ENCODE measurements around the gene ALPK1.
"Not testable (repeated sequence)": the region's sequence is repeated elsewhere in the genome, so short reads cannot be mapped to it uniquely, and the experiment has no call there.

ALPK1 gene

DNA sequence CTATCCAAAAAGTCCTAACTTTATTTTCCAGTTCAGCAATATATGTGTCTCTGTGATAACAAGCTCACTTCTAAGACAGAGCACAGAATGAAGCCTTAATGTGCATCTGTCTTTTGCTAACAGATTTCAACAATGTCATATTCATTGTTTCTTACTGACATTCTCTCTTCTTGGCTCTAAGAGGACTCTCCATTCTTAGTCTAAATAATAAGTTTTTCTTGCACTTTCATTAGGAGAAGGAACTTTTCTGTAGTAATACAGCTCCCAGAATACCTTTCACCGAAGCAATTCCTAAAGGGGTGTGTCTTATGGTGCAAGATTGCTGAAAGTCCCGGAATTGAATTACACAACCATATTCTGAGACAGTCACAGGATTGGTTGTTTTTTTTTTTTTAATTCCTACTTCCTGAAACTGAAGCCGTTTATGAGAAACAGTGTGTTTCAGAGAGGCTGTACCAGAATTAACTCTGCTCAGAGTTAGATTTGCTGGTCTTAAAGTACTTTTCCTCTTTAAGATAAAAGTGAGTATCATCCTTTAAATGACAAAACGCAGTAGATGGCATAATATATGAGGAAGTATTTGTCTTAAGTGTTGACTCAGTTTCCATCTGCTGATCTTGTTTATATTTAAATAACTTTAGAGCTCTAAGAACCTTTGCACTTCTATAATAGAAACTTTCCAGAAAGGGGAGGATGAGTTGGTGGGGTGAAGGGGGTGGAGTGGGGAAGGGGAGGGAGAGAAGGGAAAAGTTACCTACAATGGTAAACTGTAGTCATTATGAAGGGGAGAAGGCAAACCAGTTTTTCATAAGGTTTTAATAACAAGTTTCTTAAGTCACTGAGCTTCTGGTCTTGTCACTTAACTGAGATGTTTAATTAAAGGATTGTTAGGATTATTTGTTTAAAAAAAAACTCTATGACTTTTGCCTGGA is at the start of gene ALPK1:
Gene ALPK1, plus strand, starts transcription at position 421 of the 932 bp plus-strand sequence.
- DNase-seq: peak; percentile 90

DNA sequence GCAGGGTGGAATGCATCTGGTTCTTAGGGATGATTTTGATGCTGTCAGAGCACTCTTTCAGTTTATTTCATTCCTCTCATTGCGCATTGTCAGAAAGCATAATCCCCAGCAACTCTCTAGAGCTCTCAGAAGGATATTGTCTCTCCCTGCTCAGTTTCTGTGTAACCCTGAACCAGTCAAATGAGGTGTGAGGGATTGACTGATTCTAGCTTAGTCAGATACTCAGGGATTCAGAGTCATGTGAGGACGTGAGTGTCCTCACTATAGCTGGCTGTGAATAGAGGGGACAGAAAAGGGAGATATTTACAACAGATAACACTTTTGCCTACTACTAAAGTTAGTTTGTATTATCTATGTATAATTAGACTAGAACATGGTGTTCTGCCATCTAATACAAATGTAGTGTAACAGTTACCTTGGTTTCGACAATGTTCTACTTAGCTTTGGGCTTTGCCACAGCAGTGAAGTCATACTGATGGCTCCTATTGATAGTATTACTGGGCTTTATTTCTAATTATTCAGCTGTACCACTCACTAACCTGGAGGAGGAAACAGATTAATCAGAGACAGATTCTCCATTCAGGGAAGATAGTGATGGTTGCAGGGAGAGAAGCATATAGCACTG is 46.0 kb upstream of the ALPK1 start:
- no peak for DNase-seq

DNA sequence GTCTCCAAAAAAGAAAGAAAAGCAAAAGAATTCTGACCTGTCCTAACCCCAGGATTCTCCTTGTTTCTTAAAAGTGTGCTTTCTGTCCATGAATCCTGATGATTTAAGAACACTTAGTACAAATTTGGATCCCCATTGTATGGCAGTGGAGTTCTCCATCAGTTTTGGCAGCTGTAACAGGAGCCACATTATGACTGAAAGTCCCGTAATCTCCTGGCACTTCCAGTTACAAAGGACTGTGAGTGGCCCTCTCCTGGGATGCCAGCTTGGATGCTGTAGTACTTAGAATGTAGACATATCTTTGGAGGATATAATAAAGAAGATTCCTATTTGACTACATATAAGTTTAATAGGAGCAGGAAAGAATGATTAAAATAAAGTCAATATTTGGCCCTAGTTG is 44.9 kb upstream of the ALPK1 start:
- DNase-seq: no peak

DNA sequence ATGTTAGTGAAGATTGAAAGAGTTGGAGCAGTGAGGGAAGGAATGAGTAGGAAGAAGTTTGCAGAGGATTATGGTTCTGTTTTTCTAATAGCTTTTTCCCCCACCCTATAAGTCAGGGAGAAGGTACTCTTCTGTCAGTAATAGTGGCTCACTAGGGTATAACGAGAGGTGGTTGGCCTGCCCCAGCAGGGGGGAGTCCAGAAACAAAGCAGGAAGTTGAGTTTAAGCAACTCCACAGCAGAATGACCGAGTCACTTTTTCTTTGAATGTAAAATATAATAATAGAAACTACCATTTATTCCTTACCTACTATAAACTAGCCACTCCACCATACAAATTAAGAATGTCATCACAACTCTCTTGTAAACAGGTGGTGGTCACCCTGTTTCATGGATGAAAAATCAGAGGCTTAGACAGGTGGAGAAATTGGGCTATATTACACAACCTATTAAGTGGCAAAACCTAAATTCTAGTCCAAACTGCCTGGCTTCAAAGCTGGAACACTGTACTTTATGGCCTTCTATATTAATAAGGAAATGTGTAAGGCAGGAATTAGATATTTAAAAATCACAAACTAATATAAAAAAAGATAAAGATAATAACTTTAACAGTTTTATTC is 43.7 kb upstream of the ALPK1 start:
- DNase-seq: no peak

DNA sequence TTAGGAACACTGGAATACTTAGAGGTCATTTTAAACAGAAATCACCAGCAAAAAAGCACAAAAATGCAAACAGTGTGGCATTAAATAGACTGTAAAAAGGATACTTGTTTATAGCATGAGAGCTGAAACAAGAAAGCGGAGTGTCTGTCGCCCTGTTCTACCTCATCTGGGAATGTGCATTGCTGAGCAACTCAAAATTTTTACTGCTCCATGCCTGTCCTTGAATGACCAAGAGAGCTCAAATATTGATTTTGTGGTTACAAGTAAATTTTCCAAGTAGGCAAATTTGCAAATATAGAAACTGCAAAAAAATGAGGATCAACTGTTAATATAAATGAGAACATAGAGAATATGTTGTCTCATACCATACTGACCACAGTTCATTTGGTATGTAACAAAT is 40.1 kb upstream of the ALPK1 start:
- DNase-seq: no peak

DNA sequence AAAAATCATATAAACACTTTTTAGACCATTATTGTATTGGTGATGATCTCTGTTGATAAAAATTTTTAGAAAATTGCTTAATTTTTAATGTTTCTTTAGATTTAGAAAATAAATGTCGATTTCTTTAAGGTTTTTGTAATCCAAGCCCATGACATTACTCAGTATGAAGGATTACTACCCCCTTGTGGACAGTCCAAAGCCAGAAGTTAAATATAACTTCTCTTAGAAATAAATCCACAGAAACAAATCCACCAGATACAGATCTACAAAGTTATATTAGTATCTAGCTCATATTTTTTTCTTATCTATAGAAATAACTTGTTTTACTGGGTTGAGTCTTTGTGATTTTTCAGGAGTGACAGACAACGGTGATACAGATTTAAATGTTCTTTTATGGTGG is 30.3 kb upstream of the ALPK1 start:
- DNase-seq: peak; percentile 21

DNA sequence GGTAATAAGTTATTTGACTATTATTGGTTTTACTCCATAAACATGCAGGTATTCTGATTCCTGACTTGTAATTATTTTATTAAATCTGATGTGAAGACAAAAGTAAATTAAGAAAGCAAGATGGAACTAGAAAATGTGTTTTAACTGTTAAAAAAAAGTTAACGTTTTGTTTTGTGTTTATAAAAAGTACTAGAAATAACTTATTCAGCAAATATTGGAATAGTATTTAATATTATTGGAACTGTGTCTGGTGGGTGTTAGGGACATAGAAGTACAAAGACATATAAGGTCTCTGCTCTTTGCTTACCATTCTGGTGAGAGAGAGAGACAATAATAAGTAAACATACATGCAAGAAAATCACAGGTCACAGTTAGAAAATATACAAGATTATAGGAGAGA is 27.1 kb upstream of the ALPK1 start:
- no peak for DNase-seq

DNA sequence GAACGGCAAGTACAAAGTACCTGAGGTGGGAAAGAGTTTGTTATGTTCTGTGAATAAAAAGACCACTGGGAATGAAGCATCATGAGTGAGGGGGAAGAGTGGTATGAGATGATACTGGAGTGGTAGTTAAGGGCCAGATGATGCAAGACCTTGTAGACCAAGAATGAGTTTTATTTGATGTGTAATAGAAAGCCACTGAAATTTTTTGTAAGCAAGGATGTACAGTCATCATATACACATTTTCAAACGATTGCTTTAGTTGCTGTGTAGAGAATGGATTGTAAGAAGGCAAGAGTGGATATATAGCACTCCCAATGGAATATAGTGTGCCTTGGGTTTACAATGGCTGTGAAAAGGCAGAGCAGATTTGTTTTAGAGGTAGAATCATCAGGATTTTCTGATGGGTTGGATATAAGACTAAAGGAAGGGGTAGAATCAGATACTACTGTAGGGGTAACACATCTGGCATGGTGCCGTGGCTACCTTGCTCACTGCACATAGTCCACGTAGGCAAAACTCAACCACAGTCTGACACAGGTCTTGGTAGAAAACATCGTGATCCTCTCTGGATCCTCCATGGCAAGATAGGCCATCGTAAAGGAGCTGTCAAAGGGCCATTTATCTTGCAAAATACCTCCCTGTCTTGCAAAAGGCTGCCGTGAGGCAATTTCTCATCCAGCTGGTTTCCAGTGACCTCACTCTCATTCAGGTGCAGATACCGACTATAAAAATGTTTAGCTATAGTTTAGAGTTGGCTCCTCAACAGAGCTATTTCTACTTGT is 26.3 kb upstream of the ALPK1 start:
- DNase-seq: peak; percentile 91

DNA sequence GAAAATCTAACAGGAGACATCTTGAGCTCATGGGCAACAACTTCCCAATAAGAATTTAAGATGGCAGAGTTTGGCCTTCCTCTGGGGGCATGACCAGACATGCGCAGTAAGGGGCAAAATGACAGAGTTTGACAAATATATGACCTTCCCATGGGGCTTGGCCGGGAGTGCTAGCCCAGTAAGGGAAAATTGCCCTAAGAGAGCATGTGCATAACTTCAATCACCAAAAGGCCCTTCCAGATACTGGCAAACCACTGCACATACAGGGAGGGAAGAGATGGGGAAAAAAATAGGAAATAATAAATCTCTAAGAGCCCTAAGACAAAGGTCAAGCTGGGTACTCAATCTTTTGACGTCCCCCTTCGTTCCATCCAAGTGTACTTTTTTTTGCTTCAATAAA is 24.9 kb upstream of the ALPK1 start:
- DNase-seq: no peak

DNA sequence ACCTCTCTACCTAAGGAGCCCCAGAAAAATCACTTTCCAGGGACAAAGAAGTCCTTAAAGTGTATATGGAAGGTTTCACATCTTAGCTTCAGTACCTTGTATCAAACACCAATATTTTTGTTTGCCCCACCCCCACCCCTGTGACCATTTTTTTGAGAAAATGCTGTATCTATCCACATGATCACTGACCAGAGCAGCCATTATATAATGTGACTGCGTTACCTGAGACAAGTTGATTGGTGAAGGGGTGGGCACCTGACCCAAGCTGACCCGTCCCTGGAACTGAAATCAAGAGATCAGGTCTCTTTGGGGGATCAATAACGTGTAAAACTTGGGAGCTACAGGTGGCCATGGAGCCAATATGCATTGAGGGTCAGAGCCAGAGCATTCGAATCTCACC is 22.2 kb upstream of the ALPK1 start:
- DNase-seq: no peak

DNA sequence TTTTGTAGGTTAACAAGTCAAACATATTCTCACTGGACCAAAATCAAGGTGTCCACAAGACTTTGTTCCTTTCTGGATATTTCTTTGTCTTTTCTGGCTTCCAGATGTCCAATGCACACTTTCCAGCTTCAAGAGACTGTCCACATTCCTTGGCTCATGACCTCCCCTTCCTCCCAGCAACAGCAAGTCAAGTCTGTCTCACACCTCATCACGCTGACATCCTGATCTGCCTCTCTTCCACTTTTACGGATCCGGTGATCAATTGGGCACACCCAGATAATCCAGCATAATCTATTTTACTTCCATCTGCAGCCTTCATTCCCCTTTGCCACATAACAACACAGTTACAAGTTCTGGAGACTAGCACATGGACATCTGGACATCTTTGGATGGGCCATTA is 21.1 kb upstream of the ALPK1 start:
- DNase-seq: no peak

DNA sequence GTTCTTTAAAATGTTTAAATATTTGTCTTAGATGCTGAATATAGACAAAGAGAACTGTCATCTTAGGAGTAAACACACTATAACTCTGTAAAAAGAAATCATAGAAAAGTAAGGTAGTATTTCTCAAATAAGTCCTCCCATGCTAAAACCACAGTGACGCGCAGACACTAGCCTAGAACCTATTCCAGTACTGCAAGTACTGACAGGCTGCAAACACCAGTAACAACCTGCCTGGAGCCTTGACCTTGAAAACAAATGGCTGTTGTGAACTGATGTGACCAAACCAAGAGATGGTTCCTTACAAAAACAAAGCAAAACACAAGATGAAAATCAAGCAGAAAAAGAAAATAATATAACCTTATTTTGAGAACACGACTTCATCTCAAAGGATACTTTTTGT is 19.9 kb upstream of the ALPK1 start:
- DNase-seq: no peak

DNA sequence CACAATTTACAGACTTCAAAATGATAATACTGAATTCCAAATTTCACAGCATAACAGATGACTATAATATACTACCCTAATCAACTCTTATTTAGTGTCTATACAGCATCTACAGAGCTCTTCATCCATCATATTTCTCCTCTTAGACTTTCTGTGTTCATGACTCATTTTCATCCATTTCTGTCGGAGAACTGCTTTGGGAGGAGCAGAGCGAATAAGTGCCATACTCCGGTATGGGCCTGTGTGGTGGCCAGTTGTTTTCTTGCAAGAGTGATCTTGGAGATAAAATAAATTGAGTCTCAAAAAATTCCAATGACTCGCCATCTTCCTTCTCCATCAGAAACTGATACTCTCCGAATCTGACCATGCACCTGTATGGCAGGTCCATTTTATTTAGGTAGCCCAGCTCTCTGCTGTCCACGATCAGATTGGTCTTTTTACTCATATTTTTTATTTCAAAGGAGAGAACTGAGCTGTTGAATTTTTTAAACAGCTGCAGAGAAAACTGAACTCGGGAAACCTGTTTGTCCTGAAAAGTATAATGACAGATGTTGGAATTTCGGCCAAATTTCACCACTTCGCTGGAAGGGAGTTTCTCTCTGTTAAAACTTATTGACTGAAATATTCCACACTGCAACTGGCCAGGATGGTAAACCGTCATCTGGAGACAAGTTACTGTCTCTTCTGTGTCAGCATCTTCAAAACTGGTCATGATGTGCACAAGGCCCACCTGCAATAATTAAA is 19.3 kb upstream of the ALPK1 start:
- DNase-seq: no peak

DNA sequence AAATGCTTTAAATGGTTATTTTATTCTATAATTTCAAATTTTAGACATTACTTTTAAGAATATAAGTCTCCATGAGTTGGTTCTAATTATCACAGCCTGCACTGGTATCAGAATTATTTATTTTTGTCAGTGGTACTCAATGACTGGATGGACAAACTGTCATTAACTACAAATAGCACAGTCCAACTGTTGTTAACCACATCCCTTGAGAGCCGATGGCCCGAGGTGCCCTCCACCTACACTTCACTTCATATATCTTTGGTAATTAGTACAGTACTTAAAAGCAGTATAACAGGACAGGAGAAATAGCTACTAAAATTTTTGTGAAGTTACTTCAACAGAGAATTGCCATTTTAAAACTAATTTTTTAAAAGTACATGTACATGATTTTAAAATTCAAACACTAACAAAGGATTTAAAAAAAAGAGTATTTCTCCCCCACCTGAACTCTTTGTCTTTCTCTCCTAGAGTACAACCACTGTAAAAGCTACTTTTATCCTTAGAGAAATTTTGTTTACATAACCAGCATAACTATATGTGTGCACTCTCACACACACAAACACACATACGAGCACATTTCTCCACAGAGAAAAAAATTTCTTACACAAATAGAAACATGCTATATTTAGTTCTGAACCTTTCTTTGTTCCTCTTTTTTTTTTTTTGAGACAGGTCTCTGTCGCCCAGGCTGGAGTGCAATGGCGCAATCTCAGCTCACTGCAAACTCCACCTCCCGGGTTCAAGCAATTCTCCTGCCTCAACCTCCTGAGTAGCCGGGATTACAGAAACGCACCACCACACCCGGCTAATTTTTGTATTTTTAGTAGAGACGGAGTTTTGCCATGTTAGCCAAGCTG is 17.9 kb upstream of the ALPK1 start:
- DNase-seq: no peak

DNA sequence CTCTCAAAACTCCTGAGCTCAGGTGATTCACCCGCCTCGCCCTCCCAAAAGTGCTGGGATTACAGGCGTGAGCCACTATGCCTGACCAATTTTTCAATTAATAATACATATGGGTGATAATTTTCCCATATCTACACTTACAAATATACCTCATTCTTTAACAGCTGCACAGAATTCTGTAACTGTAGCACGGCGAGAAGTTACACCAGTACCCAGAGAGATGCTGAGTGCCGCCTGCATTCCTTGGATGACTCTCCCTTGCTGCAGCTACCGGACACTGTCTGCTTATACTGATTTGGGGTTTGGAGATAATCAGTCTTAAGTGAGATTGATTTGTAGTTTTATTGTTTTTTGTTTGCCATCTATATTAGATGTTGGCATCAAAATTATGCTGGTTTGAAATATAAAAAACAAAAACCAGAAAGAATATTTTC is 17.3 kb upstream of the ALPK1 start:
- DNase-seq: no peak

DNA sequence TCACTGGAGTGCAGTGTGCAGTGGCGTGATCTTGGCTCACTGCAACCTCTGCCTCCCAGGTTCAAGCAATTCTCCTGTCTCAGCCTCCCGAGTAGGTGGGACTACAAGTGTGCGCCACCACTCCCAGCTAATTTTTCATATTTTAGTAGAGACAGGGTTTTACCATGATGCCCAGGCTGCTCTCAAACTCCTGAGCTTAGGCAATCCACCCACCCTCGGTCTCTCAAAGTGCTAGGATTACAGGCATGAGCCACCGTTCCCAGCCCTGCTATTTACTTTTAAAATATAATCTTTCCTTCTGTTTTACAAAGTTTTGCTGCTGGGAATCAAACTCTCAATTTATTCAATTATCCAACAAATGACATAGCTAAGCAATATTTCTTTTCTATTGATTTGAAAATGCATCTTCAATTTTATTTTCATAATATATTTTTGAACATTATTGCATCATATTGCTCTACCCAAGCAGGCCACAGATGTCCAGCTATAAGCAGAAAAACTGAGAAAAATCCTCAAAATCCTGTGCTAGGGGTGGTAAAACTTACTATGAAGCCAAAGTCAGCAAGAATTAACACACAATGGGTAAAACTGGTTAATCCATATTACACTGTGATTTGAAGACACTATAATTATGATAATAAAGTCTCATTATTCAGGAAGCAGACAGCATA is 16.6 kb upstream of the ALPK1 start:
- no peak for DNase-seq

DNA sequence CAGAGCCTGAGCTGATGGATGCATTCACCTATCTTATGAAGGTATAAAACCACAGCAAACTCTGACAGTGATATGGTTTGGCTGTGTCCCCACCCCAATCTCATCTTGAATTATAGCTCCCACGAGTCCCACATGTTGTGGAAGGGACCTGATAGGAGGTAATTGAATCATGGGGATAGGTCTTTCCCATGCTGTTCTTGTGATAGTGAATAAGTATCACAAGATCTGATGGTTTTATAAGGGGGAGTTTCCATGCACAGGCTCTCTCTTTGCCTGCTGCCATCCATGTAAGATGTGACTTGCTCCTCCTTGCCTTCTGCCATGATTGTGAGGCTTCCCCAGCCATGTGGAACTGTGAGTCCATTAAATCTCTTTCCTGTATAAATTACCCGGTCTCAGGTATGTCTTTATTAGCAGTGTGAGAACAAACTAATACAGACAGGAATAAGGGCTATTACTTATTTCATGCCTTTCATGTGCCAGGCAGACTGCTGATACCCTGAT is 15.2 kb upstream of the ALPK1 start:
- not testable (repeated sequence) for DNase-seq

DNA sequence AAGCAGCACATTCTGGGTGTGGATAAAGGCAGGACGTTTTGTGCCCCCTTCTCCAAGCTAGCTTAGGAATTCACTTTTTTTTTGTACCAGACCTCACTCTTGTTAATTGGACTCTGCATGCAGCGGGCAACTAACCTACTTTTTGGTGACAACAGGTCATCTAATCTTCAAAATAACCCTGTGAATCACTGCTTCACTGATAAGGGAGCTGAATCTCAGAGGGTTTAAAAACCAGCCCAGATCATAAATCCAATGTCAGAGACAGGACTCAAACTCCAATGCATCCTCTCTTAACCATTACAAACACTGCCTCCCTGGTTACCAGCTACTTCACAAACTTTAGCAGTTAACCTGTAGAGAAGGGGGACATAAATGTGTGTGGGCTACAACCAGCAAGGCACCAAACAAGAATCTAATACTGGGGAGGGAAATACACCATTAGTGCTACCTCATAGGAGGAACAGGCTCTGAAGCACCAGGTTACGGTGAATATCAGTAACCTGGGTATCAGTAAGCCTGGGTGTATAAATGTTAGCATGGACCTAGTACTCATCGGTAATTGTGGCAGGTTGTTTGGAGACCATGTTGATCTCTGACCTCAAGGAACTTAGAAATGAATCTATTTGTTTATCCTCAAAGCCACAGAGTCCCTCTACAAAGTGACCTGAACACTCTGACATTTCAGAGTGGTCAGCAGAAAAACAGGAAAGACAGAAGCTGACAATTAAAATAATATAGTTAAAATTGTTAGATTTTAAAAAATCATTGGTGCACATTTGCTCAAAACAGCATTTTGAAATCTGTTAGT is 14.1 kb upstream of the ALPK1 start:
- no peak for DNase-seq

DNA sequence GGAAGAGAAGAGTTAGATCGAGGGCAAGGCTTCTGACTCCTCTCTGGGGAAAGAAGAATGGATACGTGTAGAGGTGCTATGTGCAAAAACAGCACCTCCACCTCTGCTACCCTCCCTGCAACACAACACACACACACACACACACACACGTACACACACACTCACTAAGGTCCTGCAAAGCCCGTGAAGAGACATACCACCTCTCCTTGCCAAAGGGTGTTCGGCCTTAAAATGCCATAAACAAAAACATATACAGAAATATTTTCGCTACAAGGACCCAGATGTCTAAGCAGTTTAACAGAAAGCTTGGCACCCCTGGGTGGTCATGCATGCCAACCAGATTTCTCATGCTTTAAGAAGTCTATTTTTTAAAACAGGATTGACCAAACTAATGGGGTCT is 13.0 kb upstream of the ALPK1 start:
- peak; percentile 23 for DNase-seq
